ENCODE data around the gene SHBG. TPM values are rescaled to one million over a fixed set of nuclear protein-coding genes. Genes with fewer than 3 reads are reported as not detected.

Gene SHBG
- total RNA-seq, 2 experiments from 2014 or later: 0.53 TPM; not detected in 1

DNA sequence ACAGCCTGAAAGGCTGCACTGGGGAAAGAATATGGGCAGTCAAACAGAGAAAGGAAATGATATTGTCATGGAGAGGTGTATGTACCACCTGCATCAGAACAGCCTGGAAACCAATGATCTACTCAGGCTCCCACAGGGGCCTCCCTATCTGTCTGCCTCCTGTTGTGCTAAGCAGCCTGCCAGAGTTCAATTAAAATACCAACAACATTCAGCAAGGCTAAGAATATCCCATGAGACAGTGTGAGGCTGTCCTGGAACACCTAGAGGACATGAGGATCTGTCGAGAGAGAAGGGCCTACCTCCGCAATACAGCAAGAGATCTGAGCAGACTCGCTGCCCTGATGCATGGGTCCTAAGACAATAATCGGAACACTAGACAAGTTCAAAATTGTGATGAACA, 23.7 kb upstream of the SHBG start:
- no peak for TF ChIP-seq EZH2phosphoT487 (IDR thresholded peaks at IDR 0.05; ENCODE audit: borderline replicate concordance, low read depth, low read length)
- TF ChIP-seq CTCF (conservative IDR thresholded peaks at IDR 0.05; ENCODE audit: low read length): no peak
- ChIA-PET CTCF (ENCODE audit: unreplicated experiment) (no interaction called here), POLR2A (no interaction called here)
- Histone ChIP-seq H2AFZ (ENCODE audit: low read length) (no peak overlapping the region), H3K36me3 (ENCODE audit: insufficient read depth, low read length) (peaks cover 70% of the 10 kb centered on the region), H4K20me1 (ENCODE audit: insufficient read depth, low read length) (no peaks in the 10 kb centered on the region), H3K9me2 (ENCODE audit: insufficient read depth, low read length) (no peaks in the 10 kb centered on the region), H3K4me2 (ENCODE audit: low read length) (no peak overlapping the region), H3K9me3 (ENCODE audit: low read length) (no peaks in the 10 kb centered on the region), H3K4me3 (ENCODE audit: low read depth, low read length, poor library complexity, severe bottlenecking) (no peak overlapping the region), H3K79me2 (ENCODE audit: insufficient read depth, low read depth, low read length) (no peaks in the 10 kb centered on the region), H3K4me1 (ENCODE audit: insufficient read depth, low read length, poor library complexity, severe bottlenecking) (no peaks in the 10 kb centered on the region), H3K27ac (ENCODE audit: low read depth, low read length, poor library complexity, severe bottlenecking) (no peak overlapping the region)
- intact Hi-C loops (cut with micrococcal nuclease; ENCODE audit: unreplicated experiment): no loop called here
- no peak for DNase-seq (ENCODE audit: low spot score)
- no TSS peak for BruUV-seq (replicated peaks)

- Histone ChIP-seq H3K4me3 (ENCODE audit: low read depth, low read length, poor library complexity, severe bottlenecking) (no peak overlapping the region), H2AFZ (ENCODE audit: low read length) (no peak overlapping the region), H3K27ac (ENCODE audit: low read depth, low read length, poor library complexity, severe bottlenecking) (no peak overlapping the region), H3K4me2 (ENCODE audit: low read length) (no peak overlapping the region), H3K36me3 (ENCODE audit: insufficient read depth, low read length) (peaks cover 44% of the 10 kb centered on the region), H3K4me1 (ENCODE audit: insufficient read depth, low read length, poor library complexity, severe bottlenecking) (peaks cover 20% of the 10 kb centered on the region), H3K9me3 (ENCODE audit: low read length) (no peaks in the 10 kb centered on the region), H4K20me1 (ENCODE audit: insufficient read depth, low read length) (peaks cover 17% of the 10 kb centered on the region; the same call in 1 of the 2 replicates), H3K9me2 (ENCODE audit: insufficient read depth, low read length) (no peaks in the 10 kb centered on the region), H3K79me2 (ENCODE audit: insufficient read depth, low read depth, low read length) (peaks cover 26% of the 10 kb centered on the region)
- POLR2A ChIA-PET: interaction anchor here (0.9 to 1.0 kb wide), 2 partner anchors 8 to 174 kb away, joined by 3 read pairs; no protein-coding TSS in a partner anchor
- no TSS peak for BruUV-seq (replicated peaks)
- TF ChIP-seq EZH2phosphoT487 (IDR thresholded peaks at IDR 0.05; ENCODE audit: borderline replicate concordance, low read depth, low read length) (no peak), CTCF (conservative IDR thresholded peaks at IDR 0.05; ENCODE audit: low read length) (no peak)
- intact Hi-C loops (cut with micrococcal nuclease; ENCODE audit: unreplicated experiment): no loop called here
- DNase-seq (ENCODE audit: low spot score): no peak
- CTCF ChIA-PET (ENCODE audit: unreplicated experiment): no interaction called here
These were observed 19.3 kb upstream of the SHBG start for GRCh38 chr17:7610641-7611040.

DNA sequence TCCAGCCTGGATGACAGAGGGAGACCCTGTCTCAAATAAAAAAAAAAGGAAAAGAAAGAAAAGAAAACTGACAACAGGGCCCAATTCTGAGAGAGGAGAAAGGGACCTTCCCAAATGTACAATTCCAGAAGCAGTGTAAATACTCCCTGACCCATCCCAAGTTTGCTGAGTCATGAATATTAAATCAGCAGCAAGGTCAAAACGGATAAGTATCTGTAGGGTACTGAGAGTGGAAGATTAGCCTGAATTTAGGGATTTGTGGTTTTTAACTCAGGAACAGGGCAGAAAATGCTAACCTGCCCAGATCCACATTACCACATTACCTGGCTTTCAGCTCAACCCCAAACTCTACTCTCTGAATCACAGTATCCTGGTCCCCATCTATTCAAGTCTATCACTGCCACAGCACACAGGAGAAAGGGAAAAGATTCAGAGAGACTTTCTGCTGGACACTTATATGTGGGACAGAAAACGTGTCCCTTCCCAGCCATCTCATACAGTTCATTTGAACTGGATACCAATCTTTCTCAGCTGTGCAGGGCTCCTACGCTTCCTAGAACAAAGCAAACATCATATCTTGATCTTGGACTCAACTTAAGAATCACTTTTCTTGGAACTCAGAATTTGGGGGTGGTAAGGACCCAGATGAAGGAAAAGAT, 18.2 kb upstream of the SHBG start:
- Histone ChIP-seq H3K4me3 (ENCODE audit: low read depth, low read length, poor library complexity, severe bottlenecking) (no peak overlapping the region), H2AFZ (ENCODE audit: low read length) (no peak overlapping the region)

More for the DNA sequence above, 18.2 kb upstream of the SHBG start:
- BruUV-seq (replicated peaks): no TSS peak
- TF ChIP-seq CTCF (conservative IDR thresholded peaks at IDR 0.05; ENCODE audit: low read length) (no peak), EZH2phosphoT487 (IDR thresholded peaks at IDR 0.05; ENCODE audit: borderline replicate concordance, low read depth, low read length) (no peak)
- no peak for DNase-seq (ENCODE audit: low spot score)
- Histone ChIP-seq H3K4me1 (ENCODE audit: insufficient read depth, low read length, poor library complexity, severe bottlenecking) (peaks cover 20% of the 10 kb centered on the region), H3K79me2 (ENCODE audit: insufficient read depth, low read depth, low read length) (peaks cover 26% of the 10 kb centered on the region), H3K36me3 (ENCODE audit: insufficient read depth, low read length) (peaks cover 32% of the 10 kb centered on the region), H3K9me2 (ENCODE audit: insufficient read depth, low read length) (no peaks in the 10 kb centered on the region), H3K4me2 (ENCODE audit: low read length) (peak overlapping the region; percentile 42), H4K20me1 (ENCODE audit: insufficient read depth, low read length) (peaks cover 17% of the 10 kb centered on the region; the same call in 1 of the 2 replicates), H3K9me3 (ENCODE audit: low read length) (no peaks in the 10 kb centered on the region), H3K27ac (ENCODE audit: low read depth, low read length, poor library complexity, severe bottlenecking) (no peak overlapping the region)
- CTCF ChIA-PET (ENCODE audit: unreplicated experiment): no interaction called here
- POLR2A ChIA-PET: interaction anchor here (1.2 kb wide), 1 partner anchor 28 kb away, joined by 3 read pairs; the partner anchor contains the start of gene MPDU1
- intact Hi-C loops (cut with micrococcal nuclease; ENCODE audit: unreplicated experiment): no loop called here
